Measurements from ENCODE around the gene ZNF609.

DNA sequence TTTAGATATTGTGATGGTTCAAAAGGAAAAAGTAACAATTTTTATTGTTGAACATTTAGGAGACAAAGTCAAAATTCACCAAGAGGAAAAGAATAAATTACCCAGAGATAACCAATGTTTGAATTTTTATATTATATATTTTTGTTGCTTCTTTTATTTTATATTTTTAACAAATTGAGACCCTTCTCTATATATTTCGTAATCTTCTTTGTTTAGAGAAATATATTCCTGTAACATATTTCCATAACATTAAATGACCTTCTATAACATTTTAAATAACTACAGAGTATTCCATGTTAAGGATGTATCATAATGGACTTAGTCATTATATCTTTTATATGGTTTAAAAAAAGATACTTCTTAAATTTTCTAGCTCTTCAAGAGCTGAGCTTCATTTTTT lies 187.0 kb downstream of the ZNF609 start:
- TF ChIP-seq, protein P1, sequence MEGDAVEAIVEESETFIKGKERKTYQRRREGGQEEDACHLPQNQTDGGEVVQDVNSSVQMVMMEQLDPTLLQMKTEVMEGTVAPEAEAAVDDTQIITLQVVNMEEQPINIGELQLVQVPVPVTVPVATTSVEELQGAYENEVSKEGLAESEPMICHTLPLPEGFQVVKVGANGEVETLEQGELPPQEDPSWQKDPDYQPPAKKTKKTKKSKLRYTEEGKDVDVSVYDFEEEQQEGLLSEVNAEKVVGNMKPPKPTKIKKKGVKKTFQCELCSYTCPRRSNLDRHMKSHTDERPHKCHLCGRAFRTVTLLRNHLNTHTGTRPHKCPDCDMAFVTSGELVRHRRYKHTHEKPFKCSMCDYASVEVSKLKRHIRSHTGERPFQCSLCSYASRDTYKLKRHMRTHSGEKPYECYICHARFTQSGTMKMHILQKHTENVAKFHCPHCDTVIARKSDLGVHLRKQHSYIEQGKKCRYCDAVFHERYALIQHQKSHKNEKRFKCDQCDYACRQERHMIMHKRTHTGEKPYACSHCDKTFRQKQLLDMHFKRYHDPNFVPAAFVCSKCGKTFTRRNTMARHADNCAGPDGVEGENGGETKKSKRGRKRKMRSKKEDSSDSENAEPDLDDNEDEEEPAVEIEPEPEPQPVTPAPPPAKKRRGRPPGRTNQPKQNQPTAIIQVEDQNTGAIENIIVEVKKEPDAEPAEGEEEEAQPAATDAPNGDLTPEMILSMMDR (IDR thresholded peaks at IDR 0.05 in 2 of 3, conservative IDR thresholded peaks at IDR 0.05 in 1 of 3; ENCODE audit: control insufficient read depth in 2 of 3, extremely low read depth in 1 of 3, insufficient read depth in 1 of 3, low read depth in 3 of 3, low read length in 3 of 3), result no peak
- no peak for TF ChIP-seq HDGF (IDR thresholded peaks at IDR 0.05)
